Inflammatory macrophage treated with lipopolysaccharide for 1 hour (primary cell): Measurements from ENCODE around the gene IL22.
"Not testable (repeated sequence)": the region's sequence is repeated elsewhere in the genome, so short reads cannot be mapped to it uniquely, and the experiment has no call there.

ENCODE experiments used
- DNase-seq, 2 donors: peaks; one replicate each; pipeline ENCODE4 v3.0.0-alpha.2; 2020 to 2022

Gene IL22

GRCh38 chr12:68225576-68226476 is 27.6 kb downstream of the IL22 start, which contains the start of gene IL26:
IL26 (minus strand) TSS chr12:68225810; CDS start chr12:68225756, 54 bp downstream.
- DNase-seq = no peak

GRCh38 chr12:68224613-68225285 is 28.7 kb downstream of the IL22 start:
- DNase-seq = no peak

DNA sequence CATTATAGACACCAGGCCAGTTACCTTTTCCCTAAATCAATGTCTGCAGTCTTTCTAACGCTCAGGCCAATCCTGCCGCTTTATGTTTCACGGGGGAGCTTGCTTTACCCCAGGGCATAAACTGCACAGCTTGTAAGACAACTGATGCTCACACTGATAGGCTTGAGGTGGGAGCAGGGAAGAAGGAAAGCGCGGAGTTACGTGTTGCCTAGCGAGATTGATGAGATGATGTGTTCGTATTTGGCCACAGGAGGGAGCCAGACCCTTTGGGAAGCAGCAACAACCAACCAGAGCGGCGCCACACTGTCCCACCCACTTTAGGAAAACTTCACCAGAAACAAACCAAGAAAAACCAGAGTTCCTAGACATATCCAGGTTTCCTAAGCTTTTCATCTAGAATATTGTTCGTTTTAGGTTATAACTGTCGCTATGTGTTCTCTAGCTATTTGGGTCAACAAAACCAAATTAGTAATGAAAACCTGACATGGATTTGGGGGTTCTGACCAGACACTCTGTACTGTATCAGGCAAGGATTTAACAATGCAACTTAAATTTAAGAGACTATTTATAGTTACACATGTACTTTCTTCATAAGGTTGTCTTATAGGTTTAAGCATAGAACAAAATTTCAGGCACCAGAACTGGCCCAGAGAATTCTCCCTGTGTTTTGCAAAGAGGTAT is 30.2 kb downstream of the IL22 start:
- peak; percentile 50 to 89 for DNase-seq

DNA sequence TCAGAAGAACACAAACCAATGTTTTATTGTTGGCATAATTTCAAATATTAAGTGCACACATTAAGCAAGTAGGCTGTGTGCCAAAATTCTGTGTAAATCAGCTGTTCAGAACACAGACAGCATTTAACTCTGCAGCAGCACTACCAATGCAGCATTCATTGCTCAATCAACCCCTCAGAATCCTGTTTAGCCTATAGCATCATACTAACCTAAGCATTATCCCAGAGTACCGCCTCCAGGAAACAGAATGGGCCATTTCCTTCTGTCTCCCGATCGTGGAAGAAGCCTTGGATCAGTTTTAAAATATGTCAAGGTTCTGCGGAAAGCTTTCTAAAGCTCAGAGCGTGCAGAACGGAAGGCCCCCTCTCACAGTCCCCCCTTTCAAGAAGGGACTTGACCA is 31.1 kb downstream of the IL22 start:
- no peak for DNase-seq

DNA sequence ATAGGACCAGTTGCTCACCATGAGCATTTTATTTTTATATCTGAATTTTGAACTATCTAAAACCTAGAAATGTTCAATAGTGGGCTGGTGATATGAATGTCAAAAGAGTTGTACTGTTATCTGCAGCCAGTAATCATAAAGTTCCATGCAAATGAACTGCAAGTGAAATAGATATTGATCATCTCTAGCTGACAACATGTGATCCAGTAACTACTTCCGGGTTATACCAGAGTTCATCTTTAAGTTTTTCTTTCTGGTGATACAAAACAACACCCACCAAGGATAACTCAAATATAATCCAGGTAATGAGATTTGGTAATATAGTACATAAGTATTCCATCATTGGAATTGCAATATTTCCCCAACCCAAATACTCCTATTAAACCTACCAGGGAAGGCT is 31.9 kb downstream of the IL22 start:
- no peak for DNase-seq

DNA sequence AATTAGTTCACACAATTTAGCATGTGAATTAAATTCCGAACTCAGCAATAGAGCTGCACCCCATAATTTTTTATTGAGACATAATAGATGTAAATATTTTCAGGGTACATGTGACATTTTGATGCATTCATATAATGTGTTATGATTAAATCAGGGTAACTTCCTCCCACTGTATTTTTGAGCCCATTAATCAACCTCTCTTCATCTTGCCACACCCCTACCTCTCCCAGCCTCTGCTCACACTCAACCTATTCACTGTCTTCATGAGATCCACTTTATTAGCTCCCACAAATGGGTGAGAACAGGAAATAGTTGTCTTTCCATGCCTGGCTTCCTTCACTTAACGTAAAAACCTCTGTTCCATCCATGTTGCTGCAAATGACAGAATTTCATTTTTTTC is 42.5 kb downstream of the IL22 start:
- DNase-seq = no peak

- DNase-seq = not testable (repeated sequence)
These were observed 44.2 kb downstream of the IL22 start for GRCh38 chr12:68209048-68209728.

GRCh38 chr12:68207276-68207675 is 46.1 kb downstream of the IL22 start:
- DNase-seq = no peak

GRCh38 chr12:68206446-68206845 is 47.0 kb downstream of the IL22 start:
- no peak for DNase-seq

- no peak for DNase-seq
These were observed 49.9 kb downstream of the IL22 start for GRCh38 chr12:68203460-68203875.

DNA sequence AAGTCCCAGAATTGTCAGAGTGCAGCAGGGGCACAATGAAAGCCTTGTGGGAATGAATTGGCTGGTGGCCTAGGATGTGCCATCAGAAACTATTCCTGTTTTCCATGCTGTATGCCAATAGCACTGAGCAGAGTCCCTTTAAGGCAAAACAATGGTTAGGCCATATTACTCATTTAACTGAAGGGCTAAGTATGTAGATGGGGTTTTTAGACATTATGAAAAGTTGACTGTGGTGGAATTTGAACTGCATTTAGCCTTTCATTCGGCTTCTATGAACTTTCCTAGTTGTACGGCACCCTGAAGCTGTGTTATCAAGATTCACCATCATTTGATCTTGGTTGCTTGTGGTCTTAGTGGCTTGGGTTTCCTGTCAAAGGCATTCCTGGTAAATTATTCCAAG is 52.5 kb downstream of the IL22 start:
- no peak for DNase-seq

DNA sequence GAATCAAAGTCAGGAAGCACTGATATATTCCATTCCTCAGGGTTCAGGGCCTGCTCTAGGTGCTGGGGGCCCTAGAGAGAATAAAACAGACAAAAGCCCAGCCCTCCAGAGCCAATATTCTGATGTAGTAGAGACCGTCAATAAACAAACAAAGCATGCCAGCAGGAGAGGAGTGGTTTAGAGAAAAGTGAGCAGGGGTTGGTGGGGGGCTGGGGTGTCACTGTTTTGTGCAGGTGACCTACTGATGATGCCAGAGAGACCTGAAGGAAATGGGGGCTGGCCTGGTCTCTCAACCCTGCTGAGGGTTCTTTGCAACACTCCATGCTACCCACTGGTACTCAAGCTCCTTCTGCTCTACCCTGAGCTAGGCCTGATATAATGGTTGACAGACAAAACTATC is 54.3 kb downstream of the IL22 start:
- no peak for DNase-seq

DNA sequence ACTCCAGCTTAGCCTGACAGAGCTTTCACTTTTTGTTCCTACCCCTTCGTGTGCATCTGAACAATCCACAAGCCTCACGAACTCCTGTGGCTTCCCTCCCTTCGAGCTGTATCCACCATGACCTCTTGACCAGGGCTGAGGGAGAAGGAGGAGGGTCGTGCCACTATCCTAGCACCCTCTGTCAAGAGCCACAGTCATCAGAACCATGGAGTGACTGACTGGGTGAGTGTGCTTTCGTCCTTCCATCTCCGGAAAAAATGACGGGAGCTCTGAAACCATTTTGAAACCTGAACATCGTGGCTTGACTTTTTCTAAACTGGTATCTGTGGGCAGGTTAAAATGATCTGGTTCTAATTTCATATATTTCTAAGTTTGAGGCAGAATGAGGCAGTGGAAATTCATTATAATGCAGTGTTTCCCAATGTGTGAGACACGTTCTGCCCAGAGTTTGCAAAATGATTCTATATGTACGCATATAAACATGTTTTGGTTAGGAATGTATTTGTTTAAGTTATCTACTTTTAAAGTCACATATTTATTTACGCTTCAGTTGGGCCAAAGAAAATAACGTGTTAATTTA is 54.8 kb downstream of the IL22 start:
- DNase-seq = no peak
